Liver (tissue), 9 donors: ENCODE measurements around the gene INHBB. TPM values are rescaled to one million over a fixed set of nuclear protein-coding genes. Genes with fewer than 3 reads are reported as not detected.

Experiments
- DNase-seq: peaks from one replicate; pipeline ENCODE4 v3.0.0-alpha.2; 2017; ENCODE audit warnings: low spot score
- H3K27ac ChIP-seq, 2 donors: one replicate each; pipeline ENCODE4 v1.7.0; 2013; ENCODE audit warnings: inconsistent platforms in 2 of 2, low read length in 2 of 2, control low read depth in 1 of 2, low read depth in 1 of 2, mild to moderate bottlenecking in 1 of 2
- H3K27me3 ChIP-seq, 4 donors: one replicate each; pipeline versions ENCODE4 v1.6.1 to v1.7.0; 2013; ENCODE audit warnings: low read length in 3 of 4, inconsistent platforms in 1 of 4, mild to moderate bottlenecking in 1 of 4, moderate library complexity in 1 of 4; ENCODE audit not compliant: control insufficient read depth in 4 of 4, insufficient read depth in 4 of 4
- H3K36me3 ChIP-seq, 4 donors: one replicate each; pipeline versions ENCODE4 v1.6.1 to v1.7.0; 2013; ENCODE audit warnings: low read length in 3 of 4, mild to moderate bottlenecking in 3 of 4, low read depth in 1 of 4, moderate library complexity in 1 of 4; ENCODE audit not compliant: control insufficient read depth in 4 of 4, insufficient read depth in 3 of 4
- H3K4me1 ChIP-seq, 4 donors: one replicate each; pipeline versions ENCODE4 v1.6.1 to v1.7.0; 2013; ENCODE audit warnings: low read length in 3 of 4, mild to moderate bottlenecking in 3 of 4, moderate library complexity in 1 of 4; ENCODE audit not compliant: control insufficient read depth in 4 of 4, insufficient read depth in 4 of 4
- H3K4me3 ChIP-seq, 3 donors: one replicate each; pipeline versions ENCODE4 v1.6.1 to v1.7.0; 2013; ENCODE audit warnings: low read length in 3 of 3, control low read depth in 1 of 3, low read depth in 1 of 3, mild to moderate bottlenecking in 1 of 3
- H3K9ac ChIP-seq, 2 donors: one replicate each; pipeline ENCODE4 v1.7.0; 2013; ENCODE audit warnings: low read length in 2 of 2, mild to moderate bottlenecking in 2 of 2, moderate library complexity in 2 of 2, control low read depth in 1 of 2, low read depth in 1 of 2
- H3K9me3 ChIP-seq, 4 donors: one replicate each; pipeline versions ENCODE4 v1.6.1 to v1.7.0; 2013; ENCODE audit warnings: low read length in 3 of 4; ENCODE audit not compliant: control insufficient read depth in 4 of 4
- EGR1 ChIP-seq, 2 donors: IDR thresholded peaks; 2 replicates each; pipeline ENCODE4 v1.6.1; 2016 to 2018; ENCODE audit warnings: antibody characterized with exemption in 2 of 2, low read depth in 2 of 2
- FOXA1 ChIP-seq: IDR thresholded peaks from 2 replicates; pipeline ENCODE4 v1.6.1; 2016; ENCODE audit warnings: antibody characterized with exemption
- FOXA2 ChIP-seq: IDR thresholded peaks from 2 replicates; pipeline ENCODE4 v1.6.1; 2016; ENCODE audit warnings: antibody characterized with exemption
- GABPA ChIP-seq, 2 donors: IDR thresholded peaks in 1 of 2; conservative IDR thresholded peaks in 1 of 2; 2 replicates each; pipeline ENCODE4 v1.6.1; 2016; ENCODE audit warnings: antibody characterized with exemption in 2 of 2, mild to moderate bottlenecking in 1 of 2, moderate library complexity in 1 of 2
- HNF4A ChIP-seq, 2 donors: conservative IDR thresholded peaks; 2 replicates each; pipeline ENCODE4 v1.6.1; 2016; ENCODE audit warnings: antibody characterized with exemption in 2 of 2, mild to moderate bottlenecking in 2 of 2
- HNF4G ChIP-seq: IDR thresholded peaks from 2 replicates; pipeline ENCODE4 v1.6.1; 2016; ENCODE audit warnings: antibody characterized with exemption
- JUND ChIP-seq, 2 donors: IDR thresholded peaks; 2 replicates each; pipeline ENCODE4 v1.6.1; 2016; ENCODE audit warnings: antibody characterized with exemption in 2 of 2
- MAX ChIP-seq: IDR thresholded peaks from 2 replicates; pipeline ENCODE4 v1.6.1; 2016; ENCODE audit warnings: antibody characterized with exemption
- NR2F2 ChIP-seq: IDR thresholded peaks from 2 replicates; pipeline ENCODE4 v1.6.1; 2016; ENCODE audit warnings: antibody characterized with exemption
- RAD21 ChIP-seq, 2 donors: IDR thresholded peaks; 2 replicates each; pipeline ENCODE4 v1.6.1; 2016; ENCODE audit warnings: antibody characterized with exemption in 2 of 2, mild to moderate bottlenecking in 2 of 2
- REST ChIP-seq: IDR thresholded peaks from 2 replicates; pipeline ENCODE4 v1.6.1; 2016; ENCODE audit warnings: antibody characterized with exemption, mild to moderate bottlenecking
- RXRA ChIP-seq, 2 donors: IDR thresholded peaks; 2 replicates each; pipeline ENCODE4 v1.6.1; 2017 to 2018; ENCODE audit warnings: antibody characterized with exemption in 2 of 2, mild to moderate bottlenecking in 1 of 2
- SP1 ChIP-seq: IDR thresholded peaks from 2 replicates; pipeline ENCODE4 v1.6.1; 2018; ENCODE audit warnings: antibody characterized with exemption, mild to moderate bottlenecking
- TAF1 ChIP-seq: conservative IDR thresholded peaks from 2 replicates; pipeline ENCODE4 v1.6.1; 2016; ENCODE audit warnings: antibody characterized with exemption, mild to moderate bottlenecking
- YY1 ChIP-seq: IDR thresholded peaks from 2 replicates; pipeline ENCODE4 v1.6.1; 2016; ENCODE audit warnings: antibody characterized with exemption, mild to moderate bottlenecking
- ZBTB33 ChIP-seq: IDR thresholded peaks from 2 replicates; pipeline ENCODE4 v1.6.1; 2016; ENCODE audit warnings: antibody characterized with exemption
- WGBS: extraction: QIAGEN DNeasy Blood & Tissue Kit; methylation state at CpG from one replicate; pipeline ENCODE4 v1.1.7; 2013; 5-methylcytosine and 5-hydroxymethylcytosine counted together
- polyA plus RNA-seq, 2 donors: library from polyadenylated mRNA; stranded (reverse) in 1 of 2; unstranded in 1 of 2; fragments of 200-250 nt in 1 of 2; fragments of >200 nt in 1 of 2; fragmentation: Nextera tagmentation in 1 of 2; extraction: Ambion mirVana in 1 of 2; gene quantifications; one replicate each; pipeline versions ENCODE4 v1.2.1 to v1.2.3, GENCODE V29; 2013 to 2015
- total RNA-seq, 2 donors: library from RNA; depleted of rRNA; stranded (reverse); fragments of >200 nt; gene quantifications; one replicate each; pipeline ENCODE4 v1.2.3, GENCODE V29; 2014
- donor health status: healthy.
- donor health status: healthy.
- donor health status: healthy.
- donor health status: healthy.
- donor health status: healthy.

The INHBB gene
- total and polyA plus RNA-seq, 4 donors, result 0.36 to 7.4 (median 2.1) TPM

- H3K27ac ChIP-seq, result no peak overlapping the region
- H3K36me3 ChIP-seq, result no peaks in the 10 kb centered on the region
- 95% methylated on average over 11 of the region's 11 CpGs for WGBS
- no peaks in the 10 kb centered on the region for H3K4me1 ChIP-seq
- TF ChIP-seq MAX, result no peak
- no peak for TF ChIP-seq RXRA (IDR thresholded peaks at IDR 0.05)
- TF ChIP-seq FOXA2, result no peak
- TF ChIP-seq HNF4G, result no peak
- TF ChIP-seq TAF1, result no peak
- TF ChIP-seq NR2F2, result no peak
- no peak for TF ChIP-seq FOXA1
- TF ChIP-seq RAD21 (IDR thresholded peaks at IDR 0.05), result no peak
- TF ChIP-seq JUND (IDR thresholded peaks at IDR 0.05), result no peak
- no peak for TF ChIP-seq ZBTB33
- no peak for TF ChIP-seq HNF4A (conservative IDR thresholded peaks at IDR 0.05)
- TF ChIP-seq SP1, result no peak
- no peak for TF ChIP-seq GABPA (IDR thresholded peaks at IDR 0.05 in 1 of 2, conservative IDR thresholded peaks at IDR 0.05 in 1 of 2)
- no peak for TF ChIP-seq REST
- H3K9ac ChIP-seq, result no peak overlapping the region
- DNase-seq, result no peak
- H3K27me3 ChIP-seq, result no peaks in the 10 kb centered on the region
- H3K9me3 ChIP-seq, result no peaks in the 10 kb centered on the region
- no peak overlapping the region for H3K4me3 ChIP-seq
These were observed 17.0 kb downstream of the INHBB start for GRCh38 chr2:120362926-120363325.

- Histone ChIP-seq H3K9me3 (no peaks in the 10 kb centered on the region), H3K4me3 (no peak overlapping the region), H3K27me3 (no peaks in the 10 kb centered on the region), H3K9ac (no peak overlapping the region), H3K4me1 (no peaks in the 10 kb centered on the region), H3K36me3 (no peaks in the 10 kb centered on the region), H3K27ac (no peak overlapping the region)
- DNase-seq, result no peak
- 87% methylated on average over 13 of the region's 13 CpGs for WGBS
- TF ChIP-seq RAD21 (IDR thresholded peaks at IDR 0.05), result no peak
- no peak for TF ChIP-seq NR2F2
- TF ChIP-seq REST, result no peak
- no peak for TF ChIP-seq YY1
- no peak for TF ChIP-seq MAX
- TF ChIP-seq FOXA2, result no peak
- no peak for TF ChIP-seq RXRA (IDR thresholded peaks at IDR 0.05)
- no peak for TF ChIP-seq GABPA (IDR thresholded peaks at IDR 0.05 in 1 of 2, conservative IDR thresholded peaks at IDR 0.05 in 1 of 2)
- TF ChIP-seq ZBTB33, result no peak
- TF ChIP-seq JUND (IDR thresholded peaks at IDR 0.05), result no peak
- no peak for TF ChIP-seq EGR1 (IDR thresholded peaks at IDR 0.05; ENCODE audit: low read depth in 2 of 2)
- no peak for TF ChIP-seq TAF1
These were observed 19.4 kb downstream of the INHBB start for GRCh38 chr2:120365236-120365793.
